H1 (cell line): ENCODE measurements around the gene LOC128125822.

ENCODE experiments used
- CTCF ChIA-PET: fragments of 300-600 bp; sonication (Branson Sonifier 250); formaldehyde crosslinking; loops from one replicate; lab custom pipeline; 2021; ENCODE audit not compliant: partially characterized antibody; lab: Charles Lee
- POLR2A ChIA-PET: fragments of 300-600 bp; sonication (Branson Sonifier 250); formaldehyde crosslinking; loops from one replicate; lab custom pipeline; 2021; ENCODE audit warnings: inconsistent platforms; ENCODE audit not compliant: partially characterized antibody; lab: Charles Lee
- DNase-seq, 2 experiments: peaks; one replicate each; pipeline versions ENCODE4 v3.0.0 to v3.0.0-alpha.2; 2010 to 2022; ENCODE audit warnings: low spot score in 2 of 2, low read depth in 1 of 2, mixed read lengths in 1 of 2
- FAIRE-seq: peaks from 2 replicates; lab custom pipeline; 2011; peaks lifted over from hg19 to GRCh38; lab: Jason Lieb, UNC
- H2AFZ ChIP-seq: 2 replicates; pipeline ENCODE4 v1.8.1; 2012; ENCODE audit warnings: low read length, inconsistent platforms
- H2AK5ac ChIP-seq: 2 replicates; pipeline ENCODE4 v1.6.1; 2013; ENCODE audit warnings: low read depth, low read length
- H2BK120ac ChIP-seq: replicated peaks from 2 replicates; pipeline ENCODE3; 2013; ENCODE audit warnings: low read depth, low read length, inconsistent platforms
- H2BK12ac ChIP-seq: 2 replicates; pipeline ENCODE4 v1.6.1; 2013; ENCODE audit warnings: low read depth, low read length
- H2BK15ac ChIP-seq: 2 replicates; pipeline ENCODE4 v1.6.1; 2013; ENCODE audit warnings: low read length
- H2BK20ac ChIP-seq: 2 replicates; pipeline ENCODE4 v1.6.1; 2013; ENCODE audit warnings: low read length
- H2BK5ac ChIP-seq: 2 replicates; pipeline ENCODE4 v1.6.1; 2013; ENCODE audit warnings: low read depth, low read length
- H3K14ac ChIP-seq: 2 replicates; pipeline ENCODE4 v1.6.1; 2013; ENCODE audit warnings: inconsistent platforms; ENCODE audit not compliant: insufficient read length
- H3K18ac ChIP-seq: 2 replicates; pipeline ENCODE4 v1.6.1; 2013; ENCODE audit warnings: low read length; ENCODE audit errors: extremely low read depth
- H3K23ac ChIP-seq: 2 replicates; pipeline ENCODE4 v1.6.1; 2013; ENCODE audit warnings: inconsistent platforms; ENCODE audit not compliant: insufficient read length
- H3K23me2 ChIP-seq: 2 replicates; pipeline ENCODE4 v1.6.1; 2013; ENCODE audit warnings: low read depth, low read length
- H3K27ac ChIP-seq: 2 replicates; pipeline ENCODE4 v1.6.1; 2011; ENCODE audit warnings: low read depth, low read length, inconsistent platforms
- H3K27me3 ChIP-seq, 4 experiments: replicated peaks in 1 of 4; 1 replicate in 1 of 4; 2 replicates in 3 of 4; pipeline versions ENCODE4 v1.6.1 to v1.8.1; 2011 to 2013; ENCODE audit warnings: low read length in 3 of 4, mild to moderate bottlenecking in 3 of 4, inconsistent platforms in 2 of 4, mixed read lengths in 2 of 4, moderate library complexity in 1 of 4; ENCODE audit not compliant: control insufficient read depth in 3 of 4, insufficient read depth in 3 of 4; ENCODE audit errors: extremely low read depth in 1 of 4
- H3K36me3 ChIP-seq, 4 experiments: 2 replicates each; pipeline versions ENCODE4 v1.6.1 to v1.8.1; 2011 to 2013; ENCODE audit warnings: mild to moderate bottlenecking in 4 of 4, low read length in 3 of 4, moderate library complexity in 2 of 4, control low read depth in 1 of 4, inconsistent platforms in 1 of 4; ENCODE audit not compliant: insufficient read depth in 4 of 4, control insufficient read depth in 2 of 4
- H3K4ac ChIP-seq: replicated peaks from 2 replicates; pipeline ENCODE3; 2013; ENCODE audit warnings: low read length, low read depth, mixed read lengths, inconsistent platforms; ENCODE audit not compliant: insufficient read length
- H3K4me1 ChIP-seq, 4 experiments: replicated peaks in 1 of 4; 1 replicate in 1 of 4; 2 replicates in 3 of 4; pipeline versions ENCODE4 v1.6.1 to v1.8.1; 2011 to 2013; ENCODE audit warnings: low read length in 3 of 4, inconsistent platforms in 2 of 4, mixed read lengths in 1 of 4; ENCODE audit not compliant: insufficient read depth in 4 of 4, control insufficient read depth in 3 of 4
- H3K4me2 ChIP-seq, 2 experiments: 2 replicates each; pipeline versions ENCODE4 v1.6.1 to v1.8.1; 2011 to 2013; ENCODE audit warnings: low read depth in 2 of 2, low read length in 2 of 2, control low read depth in 1 of 2, inconsistent platforms in 1 of 2, mild to moderate bottlenecking in 1 of 2; ENCODE audit not compliant: insufficient read depth in 1 of 2
- H3K4me3 ChIP-seq, 4 experiments: fragments of 200-600, 300-600 bp in 1 of 4; sonication (generic), shearing (Covaris generic), sonication (Bioruptor Twin) in 1 of 4; 2 replicates each; pipeline versions ENCODE4 v1.5.1 to v1.8.1; 2011 to 2016; ENCODE audit warnings: low read length in 4 of 4, low read depth in 3 of 4, control low read depth in 2 of 4, inconsistent platforms in 2 of 4, mild to moderate bottlenecking in 2 of 4, mixed read lengths in 1 of 4, moderate library complexity in 1 of 4; ENCODE audit not compliant: insufficient read depth in 2 of 4; ENCODE audit errors: extremely low read depth in 1 of 4
- H3K56ac ChIP-seq: replicated peaks from 2 replicates; pipeline ENCODE3; 2013; ENCODE audit warnings: low read depth, mild to moderate bottlenecking, mixed read lengths, low read length, inconsistent platforms; ENCODE audit not compliant: insufficient read length
- H3K79me1 ChIP-seq: 2 replicates; pipeline ENCODE4 v1.6.1; 2013; ENCODE audit warnings: low read depth, low read length, control low read depth
- H3K79me2 ChIP-seq, 2 experiments: 2 replicates each; pipeline versions ENCODE4 v1.6.1 to v1.8.1; 2012 to 2013; ENCODE audit warnings: low read length in 2 of 2, mild to moderate bottlenecking in 2 of 2, inconsistent platforms in 1 of 2; ENCODE audit not compliant: insufficient read depth in 2 of 2, control insufficient read depth in 1 of 2
- H3K9ac ChIP-seq, 4 experiments: replicated peaks in 1 of 4; 1 replicate in 1 of 4; 2 replicates in 3 of 4; pipeline versions ENCODE4 v1.6.1 to v1.8.1; 2011 to 2013; ENCODE audit warnings: low read depth in 3 of 4, low read length in 3 of 4, control low read depth in 2 of 4, mild to moderate bottlenecking in 2 of 4, moderate library complexity in 2 of 4, inconsistent platforms in 1 of 4; ENCODE audit errors: extremely low read depth in 1 of 4
- H3K9me3 ChIP-seq, 2 experiments: 2 replicates each; pipeline versions ENCODE4 v1.6.1 to v1.8.1; 2012 to 2013; ENCODE audit warnings: mild to moderate bottlenecking in 2 of 2, moderate library complexity in 2 of 2, control low read depth in 1 of 2, inconsistent platforms in 1 of 2, low read depth in 1 of 2, low read length in 1 of 2, mixed read lengths in 1 of 2; ENCODE audit not compliant: insufficient read depth in 2 of 2
- H4K20me1 ChIP-seq, 2 experiments: replicated peaks in 1 of 2; 2 replicates each; pipeline versions ENCODE3 to v1.8.1; 2011 to 2013; ENCODE audit warnings: inconsistent platforms in 2 of 2, low read length in 2 of 2, mild to moderate bottlenecking in 1 of 2; ENCODE audit not compliant: insufficient read depth in 2 of 2, control insufficient read depth in 1 of 2
- H4K5ac ChIP-seq: 2 replicates; pipeline ENCODE4 v1.6.1; 2013; ENCODE audit warnings: low read length, low read depth, mixed read lengths, inconsistent platforms; ENCODE audit not compliant: insufficient read length
- H4K8ac ChIP-seq: 2 replicates; pipeline ENCODE4 v1.8.0; 2013; ENCODE audit warnings: mild to moderate bottlenecking, moderate library complexity, low read length, inconsistent platforms; ENCODE audit not compliant: insufficient read depth; ENCODE audit errors: extremely low read depth
- H4K91ac ChIP-seq: replicated peaks from 2 replicates; pipeline ENCODE3; 2013; ENCODE audit warnings: low read length, mixed read lengths, inconsistent platforms; ENCODE audit not compliant: insufficient read length
- CTCF ChIP-seq, 3 experiments: IDR thresholded peaks; 1 replicate in 2 of 3; 2 replicates in 1 of 3; pipeline versions ENCODE4 v1.5.1 to v1.6.1; 2011; ENCODE audit warnings: low read length in 3 of 3, mild to moderate bottlenecking in 3 of 3, inconsistent platforms in 2 of 3, low read depth in 1 of 3, moderate library complexity in 1 of 3; ENCODE audit not compliant: insufficient read depth in 1 of 3; ENCODE audit errors: control extremely low read depth in 1 of 3
- KDM1A ChIP-seq: fragments of 200-600, 300-600 bp; sonication (generic); IDR thresholded peaks from 2 replicates; pipeline ENCODE4 v1.7.1; 2016; ENCODE audit warnings: mild to moderate bottlenecking, low read length, borderline replicate concordance
- RBBP5 ChIP-seq: IDR thresholded peaks from 2 replicates; pipeline ENCODE4 v1.7.1; 2012; ENCODE audit warnings: low read depth, mild to moderate bottlenecking, inconsistent platforms, low read length, moderate library complexity, borderline replicate concordance

LOC128125822 gene

DNA sequence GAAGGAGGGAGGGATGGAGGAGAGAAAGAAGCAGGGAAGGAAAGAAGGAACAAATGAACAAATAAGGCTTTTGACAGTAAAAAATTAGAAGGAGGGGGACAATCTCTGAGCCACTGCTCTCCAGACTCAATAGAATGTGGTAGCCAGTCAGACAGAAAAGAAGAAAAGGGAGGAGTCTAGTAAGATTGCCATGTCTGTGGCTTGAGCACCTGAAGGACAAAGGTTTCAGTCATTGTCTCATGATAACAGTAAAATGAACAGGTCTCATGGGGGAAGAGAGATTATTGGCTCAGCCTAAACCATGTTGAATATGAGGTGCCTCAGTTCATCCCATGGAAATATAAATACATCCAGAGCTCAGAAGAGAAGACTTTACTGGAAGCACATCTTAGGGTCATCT, 14.0 kb upstream of the LOC128125822 start:
- no peak overlapping the region for H3K14ac ChIP-seq
- ChIA-PET POLR2A (interaction anchor here (1.6 kb wide), 1 partner anchor 15 kb away, joined by 4 read pairs; no protein-coding TSS in a partner anchor), CTCF (interaction anchor here (1.5 kb wide), 1 partner anchor 206 kb away, joined by 4 read pairs; no protein-coding TSS in a partner anchor)
- H2AFZ ChIP-seq: no peak overlapping the region
- no peak overlapping the region for H4K5ac ChIP-seq
- no peak overlapping the region for H3K9ac ChIP-seq
- H3K36me3 ChIP-seq: no peaks in the 10 kb centered on the region
- H4K91ac ChIP-seq: no peak overlapping the region
- no peak overlapping the region for H2BK20ac ChIP-seq
- H2BK12ac ChIP-seq: no peak overlapping the region
- no peak overlapping the region for H3K4ac ChIP-seq
- H2AK5ac ChIP-seq: no peak overlapping the region
- H2BK120ac ChIP-seq: no peak overlapping the region
- H3K56ac ChIP-seq: no peak overlapping the region
- no peaks in the 10 kb centered on the region for H3K23me2 ChIP-seq
- DNase-seq (no peak), FAIRE-seq (no peak)
- H4K20me1 ChIP-seq: no peaks in the 10 kb centered on the region
- no peaks in the 10 kb centered on the region for H3K79me2 ChIP-seq
- no peak overlapping the region for H4K8ac ChIP-seq
- no peaks in the 10 kb centered on the region for H3K27me3 ChIP-seq
- no peak overlapping the region for H3K4me3 ChIP-seq
- no peak overlapping the region for H3K23ac ChIP-seq
- no peak overlapping the region for H2BK15ac ChIP-seq
- H3K9me3 ChIP-seq: no peaks in the 10 kb centered on the region
- no peaks in the 10 kb centered on the region for H3K79me1 ChIP-seq
- H3K4me1 ChIP-seq: no peaks in the 10 kb centered on the region
- H3K18ac ChIP-seq: no peak overlapping the region
- no peak overlapping the region for H2BK5ac ChIP-seq
- no peak overlapping the region for H3K4me2 ChIP-seq
- H3K27ac ChIP-seq: no peak overlapping the region
- TF ChIP-seq KDM1A (no peak), CTCF (IDR thresholded peaks at IDR 0.05; ENCODE audit: control extremely low read depth in 1 of 3, insufficient read depth in 1 of 3, low read depth in 1 of 3, low read length in 3 of 3) (no peak), RBBP5 (no peak)
